HL-60 (cell line): ENCODE results near the gene PTPRG.

Experiments used
- CTCF ChIP-seq: IDR thresholded peaks from one replicate; pipeline ENCODE4 v1.5.1; 2011; ENCODE audit warnings: low read length, control low read depth, inconsistent platforms; ENCODE audit not compliant: insufficient read depth
- POLR2AphosphoS5 ChIP-seq: IDR thresholded peaks from 2 replicates; pipeline ENCODE4 v1.6.1; 2012; ENCODE audit warnings: low read depth

- TF ChIP-seq CTCF: no peak
- TF ChIP-seq POLR2AphosphoS5: no peak
Observed at GRCh38 chr3:61919371-61919770, 358.0 kb downstream of the PTPRG start.
